Fibroblast of lung (primary cell): ENCODE data around the gene SUMO1. TPM values are rescaled to one million over a fixed set of nuclear protein-coding genes. Genes with fewer than 3 reads are reported as not detected.

Experiments
- DNase-seq, 2 donors: peaks; one replicate each; pipeline versions ENCODE4 v3.0.0 to v3.0.0-alpha.2; 2010; ENCODE audit warnings: low read depth in 2 of 2
- H2AFZ ChIP-seq: 2 replicates; pipeline ENCODE4 v1.5.1; 2012; ENCODE audit warnings: low read length, control low read depth, inconsistent platforms
- H3K27ac ChIP-seq: 2 replicates; pipeline ENCODE4 v1.5.1; 2011; ENCODE audit warnings: low read length, control low read depth; ENCODE audit not compliant: insufficient read depth
- H3K27me3 ChIP-seq: 2 replicates; pipeline ENCODE4 v1.5.1; 2011; ENCODE audit warnings: mild to moderate bottlenecking, low read length; ENCODE audit not compliant: control insufficient read depth, insufficient read depth
- H3K36me3 ChIP-seq: 2 replicates; pipeline ENCODE4 v1.5.1; 2011; ENCODE audit warnings: low read length; ENCODE audit not compliant: control insufficient read depth, insufficient read depth
- H3K4me1 ChIP-seq: 2 replicates; pipeline ENCODE4 v1.5.1; 2011; ENCODE audit warnings: low read length; ENCODE audit not compliant: control insufficient read depth, insufficient read depth; ENCODE audit errors: extremely low read depth
- H3K4me2 ChIP-seq: 2 replicates; pipeline ENCODE4 v1.5.1; 2011; ENCODE audit warnings: low read length, control low read depth; ENCODE audit not compliant: insufficient read depth; ENCODE audit errors: extremely low read depth
- H3K4me3 ChIP-seq, 4 experiments: fragments of 200-600 bp in 1 of 4; sonication (generic) in 1 of 4; replicated peaks in 1 of 4; 2 replicates each; pipeline ENCODE4 v1.5.1; 2011 to 2016; ENCODE audit warnings: low read length in 4 of 4, low read depth in 3 of 4, mild to moderate bottlenecking in 3 of 4, control low read depth in 2 of 4, inconsistent platforms in 1 of 4, mixed read lengths in 1 of 4; ENCODE audit not compliant: insufficient read depth in 1 of 4; ENCODE audit errors: control extremely low read depth in 1 of 4
- H3K79me2 ChIP-seq: 2 replicates; pipeline ENCODE4 v1.5.1; 2012; ENCODE audit warnings: mild to moderate bottlenecking, low read length, inconsistent platforms; ENCODE audit not compliant: control insufficient read depth, insufficient read depth
- H3K9ac ChIP-seq: 2 replicates; pipeline ENCODE4 v1.5.1; 2011; ENCODE audit warnings: mild to moderate bottlenecking, low read length, control low read depth; ENCODE audit not compliant: insufficient read depth
- H3K9me3 ChIP-seq: 2 replicates; pipeline ENCODE4 v1.5.1; 2012; ENCODE audit warnings: low read depth, low read length; ENCODE audit not compliant: control insufficient read depth, insufficient read depth
- H4K20me1 ChIP-seq: 2 replicates; pipeline ENCODE4 v1.5.1; 2011; ENCODE audit warnings: low read length; ENCODE audit not compliant: control insufficient read depth, insufficient read depth; ENCODE audit errors: extremely low read depth
- EZH2 ChIP-seq: IDR thresholded peaks from 2 replicates; pipeline ENCODE4 v1.5.1; 2012; ENCODE audit warnings: low read length, control low read depth, mild to moderate bottlenecking; ENCODE audit errors: missing control alignments
- polyA plus RNA-seq, 2 donors: library from polyadenylated mRNA; depleted of rRNA in 1 of 2; stranded (reverse) in 1 of 2; unstranded in 1 of 2; fragments of >200 nt; gene quantifications; 2 replicates each; pipeline ENCODE4 v1.2.1, GENCODE V29; 2011 to 2012; ENCODE audit warnings: missing spikeins in 1 of 2
- total RNA-seq: library from RNA; depleted of rRNA; stranded (reverse); fragments of >200 nt; gene quantifications from 2 replicates; pipeline ENCODE4 v1.2.1, GENCODE V29; 2014
- TF ChIP-seq, protein P1 (sequence below), 2 donors: IDR thresholded peaks in 1 of 2; conservative IDR thresholded peaks in 1 of 2; 1 replicate in 1 of 2; 2 replicates in 1 of 2; pipeline ENCODE4 v1.5.1; 2011 to 2012; ENCODE audit warnings: low read length in 2 of 2, control low read depth in 1 of 2, inconsistent platforms in 1 of 2, low read depth in 1 of 2, mild to moderate bottlenecking in 1 of 2

SUMO1 gene
- total and polyA plus RNA-seq, 2 donors (not counting 1 experiment from before 2014, with no cell fraction given), result 107 to 170 TPM

DNA sequence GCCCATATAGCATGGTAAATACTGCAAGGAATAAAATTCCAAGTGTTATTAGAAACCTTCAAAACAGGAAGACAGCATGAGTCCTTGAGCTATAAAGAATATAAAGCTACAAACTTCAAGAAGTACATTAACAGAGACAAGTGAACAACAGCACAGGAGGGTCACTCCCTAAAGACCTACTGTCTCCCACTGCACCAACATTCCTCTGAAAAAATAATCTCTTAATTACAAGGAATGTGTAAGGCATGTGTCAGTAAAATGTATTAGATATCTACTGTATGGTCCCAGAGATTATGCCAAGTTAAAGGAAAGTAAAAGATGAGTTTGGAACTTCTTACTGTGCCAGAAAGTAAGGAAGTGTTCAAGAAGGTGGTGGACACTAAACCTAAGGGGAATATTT, 29.9 kb downstream of the SUMO1 start:
- no peaks in the 10 kb centered on the region for H3K9me3 ChIP-seq
- no peaks in the 10 kb centered on the region for H3K79me2 ChIP-seq
- no peak overlapping the region for H3K9ac ChIP-seq
- no peak overlapping the region for H3K4me3 ChIP-seq
- H3K4me1 ChIP-seq, result no peaks in the 10 kb centered on the region
- no peak for DNase-seq
- no peak for TF ChIP-seq EZH2
- TF ChIP-seq, protein P1, sequence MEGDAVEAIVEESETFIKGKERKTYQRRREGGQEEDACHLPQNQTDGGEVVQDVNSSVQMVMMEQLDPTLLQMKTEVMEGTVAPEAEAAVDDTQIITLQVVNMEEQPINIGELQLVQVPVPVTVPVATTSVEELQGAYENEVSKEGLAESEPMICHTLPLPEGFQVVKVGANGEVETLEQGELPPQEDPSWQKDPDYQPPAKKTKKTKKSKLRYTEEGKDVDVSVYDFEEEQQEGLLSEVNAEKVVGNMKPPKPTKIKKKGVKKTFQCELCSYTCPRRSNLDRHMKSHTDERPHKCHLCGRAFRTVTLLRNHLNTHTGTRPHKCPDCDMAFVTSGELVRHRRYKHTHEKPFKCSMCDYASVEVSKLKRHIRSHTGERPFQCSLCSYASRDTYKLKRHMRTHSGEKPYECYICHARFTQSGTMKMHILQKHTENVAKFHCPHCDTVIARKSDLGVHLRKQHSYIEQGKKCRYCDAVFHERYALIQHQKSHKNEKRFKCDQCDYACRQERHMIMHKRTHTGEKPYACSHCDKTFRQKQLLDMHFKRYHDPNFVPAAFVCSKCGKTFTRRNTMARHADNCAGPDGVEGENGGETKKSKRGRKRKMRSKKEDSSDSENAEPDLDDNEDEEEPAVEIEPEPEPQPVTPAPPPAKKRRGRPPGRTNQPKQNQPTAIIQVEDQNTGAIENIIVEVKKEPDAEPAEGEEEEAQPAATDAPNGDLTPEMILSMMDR (conservative IDR thresholded peaks at IDR 0.05 in 1 of 2, IDR thresholded peaks at IDR 0.05 in 1 of 2; ENCODE audit: low read depth in 1 of 2, low read length in 2 of 2), result no peak
- no peak overlapping the region for H3K4me2 ChIP-seq
- no peaks in the 10 kb centered on the region for H3K36me3 ChIP-seq
- no peak overlapping the region for H3K27ac ChIP-seq
- no peaks in the 10 kb centered on the region for H3K27me3 ChIP-seq
- no peaks in the 10 kb centered on the region for H4K20me1 ChIP-seq
- H2AFZ ChIP-seq, result no peak overlapping the region

DNA sequence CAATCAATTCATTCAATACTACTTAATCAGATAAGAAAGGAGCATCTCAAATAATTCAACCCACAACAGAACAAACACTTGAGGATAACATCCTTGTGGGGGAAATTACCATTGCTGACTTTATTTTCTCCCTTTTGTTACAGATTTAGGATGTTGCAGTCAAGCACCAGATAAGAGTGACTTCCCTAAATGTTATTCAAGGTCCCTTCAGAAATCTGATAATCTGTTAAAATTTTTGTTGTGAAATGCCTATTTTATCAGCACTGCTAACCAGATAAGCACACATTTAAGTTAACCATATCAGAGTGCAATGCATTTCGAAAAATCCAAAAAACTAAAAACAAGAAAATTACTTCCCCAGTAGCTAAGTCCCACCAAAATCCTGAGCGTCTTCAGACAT, 33.5 kb downstream of the SUMO1 start:
- no peaks in the 10 kb centered on the region for H3K79me2 ChIP-seq
- H3K9ac ChIP-seq, result no peak overlapping the region
- no peaks in the 10 kb centered on the region for H3K9me3 ChIP-seq
- H3K36me3 ChIP-seq, result no peaks in the 10 kb centered on the region
- no peaks in the 10 kb centered on the region for H3K27me3 ChIP-seq
- H3K4me2 ChIP-seq, result no peak overlapping the region
- no peaks in the 10 kb centered on the region for H4K20me1 ChIP-seq
- no peak overlapping the region for H3K4me3 ChIP-seq
- H2AFZ ChIP-seq, result no peak overlapping the region
- no peak overlapping the region for H3K27ac ChIP-seq
- no peaks in the 10 kb centered on the region for H3K4me1 ChIP-seq
- DNase-seq, result no peak
- TF ChIP-seq, protein P1 (conservative IDR thresholded peaks at IDR 0.05 in 1 of 2, IDR thresholded peaks at IDR 0.05 in 1 of 2; ENCODE audit: low read depth in 1 of 2, low read length in 2 of 2), result no peak
- TF ChIP-seq EZH2, result no peak

DNA sequence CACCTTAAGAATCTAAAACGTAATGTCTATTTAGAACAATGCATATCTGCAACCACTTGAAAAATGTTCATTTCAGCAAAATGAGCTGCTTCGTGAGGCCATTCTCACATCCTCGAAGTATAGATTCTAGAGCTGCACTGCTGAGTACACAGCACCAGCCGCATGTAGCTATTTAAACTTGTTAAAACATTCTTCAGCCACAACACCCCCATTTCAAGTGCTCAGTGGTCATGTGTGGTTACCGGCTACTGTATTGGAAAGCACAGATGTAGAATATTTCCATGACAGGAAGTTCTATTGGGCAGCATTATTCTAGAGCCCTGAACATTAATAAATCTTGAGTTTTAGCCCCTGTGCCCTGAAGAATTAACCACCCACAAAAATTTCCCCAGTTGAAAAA, 35.0 kb downstream of the SUMO1 start:
- Histone ChIP-seq H3K4me2 (no peak overlapping the region), H3K9ac (no peak overlapping the region), H3K4me1 (no peaks in the 10 kb centered on the region), H3K27me3 (no peaks in the 10 kb centered on the region), H4K20me1 (no peaks in the 10 kb centered on the region), H3K9me3 (no peaks in the 10 kb centered on the region), H3K27ac (no peak overlapping the region), H3K79me2 (no peaks in the 10 kb centered on the region), H3K36me3 (no peaks in the 10 kb centered on the region), H2AFZ (no peak overlapping the region), H3K4me3 (no peak overlapping the region)
- DNase-seq, result no peak
- no peak for TF ChIP-seq EZH2
- TF ChIP-seq, protein P1 (conservative IDR thresholded peaks at IDR 0.05 in 1 of 2, IDR thresholded peaks at IDR 0.05 in 1 of 2; ENCODE audit: low read depth in 1 of 2, low read length in 2 of 2), result no peak
